ENCODE results near the gene TJP1.

TJP1 gene

DNA sequence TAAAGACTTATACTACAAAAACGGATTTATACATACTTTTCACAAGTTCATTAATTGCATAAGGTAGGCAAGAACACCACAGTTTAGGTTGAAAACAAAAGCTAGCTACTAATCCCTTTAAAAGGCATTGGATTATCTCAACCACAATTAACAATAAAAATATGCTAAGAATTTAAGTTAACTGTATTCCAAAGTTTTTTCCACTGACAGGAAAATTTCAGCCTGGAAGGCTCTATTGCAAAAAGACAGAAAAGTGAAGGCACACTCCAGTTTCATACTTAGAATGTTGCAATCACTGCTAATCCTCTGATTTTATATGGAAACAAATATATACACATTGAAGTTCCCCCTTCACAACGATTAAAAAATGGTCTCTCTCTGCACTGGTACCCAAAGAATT is 71.5 kb downstream of the TJP1 start:
- TF ChIP-seq, protein P1, sequence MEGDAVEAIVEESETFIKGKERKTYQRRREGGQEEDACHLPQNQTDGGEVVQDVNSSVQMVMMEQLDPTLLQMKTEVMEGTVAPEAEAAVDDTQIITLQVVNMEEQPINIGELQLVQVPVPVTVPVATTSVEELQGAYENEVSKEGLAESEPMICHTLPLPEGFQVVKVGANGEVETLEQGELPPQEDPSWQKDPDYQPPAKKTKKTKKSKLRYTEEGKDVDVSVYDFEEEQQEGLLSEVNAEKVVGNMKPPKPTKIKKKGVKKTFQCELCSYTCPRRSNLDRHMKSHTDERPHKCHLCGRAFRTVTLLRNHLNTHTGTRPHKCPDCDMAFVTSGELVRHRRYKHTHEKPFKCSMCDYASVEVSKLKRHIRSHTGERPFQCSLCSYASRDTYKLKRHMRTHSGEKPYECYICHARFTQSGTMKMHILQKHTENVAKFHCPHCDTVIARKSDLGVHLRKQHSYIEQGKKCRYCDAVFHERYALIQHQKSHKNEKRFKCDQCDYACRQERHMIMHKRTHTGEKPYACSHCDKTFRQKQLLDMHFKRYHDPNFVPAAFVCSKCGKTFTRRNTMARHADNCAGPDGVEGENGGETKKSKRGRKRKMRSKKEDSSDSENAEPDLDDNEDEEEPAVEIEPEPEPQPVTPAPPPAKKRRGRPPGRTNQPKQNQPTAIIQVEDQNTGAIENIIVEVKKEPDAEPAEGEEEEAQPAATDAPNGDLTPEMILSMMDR (IDR thresholded peaks at IDR 0.05), result no peak
- TF ChIP-seq ZFX (IDR thresholded peaks at IDR 0.05; ENCODE audit: borderline replicate concordance), result no peak
- no peak overlapping the region for H3K27ac ChIP-seq

DNA sequence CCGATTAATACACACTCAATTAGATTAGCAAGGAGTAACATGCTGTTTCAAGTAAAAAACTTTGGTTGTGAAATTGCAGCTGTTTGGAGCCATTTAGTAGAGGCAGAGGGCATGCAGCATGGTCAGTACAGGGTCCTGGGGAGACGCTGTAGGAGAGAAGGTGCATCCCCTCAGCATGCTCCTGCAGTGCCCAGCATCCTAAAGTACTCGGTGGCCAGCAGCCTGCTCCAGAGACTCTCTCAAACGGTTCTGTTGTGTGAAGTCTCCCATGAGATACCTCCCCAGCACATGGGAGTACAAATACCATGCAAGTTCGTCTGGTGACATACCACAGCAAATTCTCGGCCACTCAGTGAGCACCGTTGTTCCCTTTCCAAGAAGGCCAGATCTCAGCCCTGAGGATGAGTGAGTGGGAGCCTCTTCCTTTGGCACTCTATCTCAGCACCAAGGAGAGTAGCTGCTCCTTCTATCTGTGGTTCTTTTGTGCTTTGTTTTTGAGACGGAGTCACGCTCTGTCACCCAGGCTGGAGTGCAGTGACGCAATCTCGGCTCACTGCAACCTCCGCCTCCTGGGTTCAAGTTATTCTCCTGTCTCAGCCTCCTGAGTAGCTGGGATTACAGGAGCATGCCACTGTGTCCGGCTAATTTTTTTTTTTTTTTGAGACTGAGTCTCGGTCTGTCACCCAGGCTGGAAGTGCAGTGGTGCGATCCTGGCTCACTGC is 72.7 kb downstream of the TJP1 start:
- no peak for TF ChIP-seq ZFX (IDR thresholded peaks at IDR 0.05; ENCODE audit: borderline replicate concordance)
- TF ChIP-seq, protein P1 (IDR thresholded peaks at IDR 0.05), result no peak
- H3K27ac ChIP-seq, result no peak overlapping the region

DNA sequence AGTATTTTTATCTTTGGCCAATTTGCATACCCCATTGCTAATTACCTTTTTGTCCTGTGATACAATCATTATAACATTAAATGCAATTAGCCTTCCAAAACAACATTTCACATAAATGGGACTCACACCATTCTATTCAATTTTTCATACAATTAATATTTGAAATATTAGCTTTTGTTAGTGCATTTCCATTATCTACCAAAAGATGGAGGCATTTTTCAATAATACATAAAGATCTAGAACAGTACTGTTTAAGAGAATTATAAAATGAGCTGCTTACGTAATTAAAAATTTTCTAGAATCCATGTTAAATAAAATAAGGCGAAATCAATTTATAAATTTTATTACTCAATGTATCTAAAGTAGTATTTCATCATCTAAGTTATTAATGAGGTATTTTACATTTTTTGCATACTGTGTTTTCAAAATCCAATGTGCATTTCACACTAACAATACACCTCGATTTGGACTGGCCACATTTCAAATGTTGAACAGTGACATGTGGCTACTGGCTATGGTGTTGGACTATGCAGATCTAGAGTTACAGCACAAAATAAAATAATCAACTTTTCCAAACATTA is 74.3 kb downstream of the TJP1 start:
- TF ChIP-seq ZFX (IDR thresholded peaks at IDR 0.05; ENCODE audit: borderline replicate concordance), result no peak
- TF ChIP-seq, protein P1 (IDR thresholded peaks at IDR 0.05), result peak; percentile 38

DNA sequence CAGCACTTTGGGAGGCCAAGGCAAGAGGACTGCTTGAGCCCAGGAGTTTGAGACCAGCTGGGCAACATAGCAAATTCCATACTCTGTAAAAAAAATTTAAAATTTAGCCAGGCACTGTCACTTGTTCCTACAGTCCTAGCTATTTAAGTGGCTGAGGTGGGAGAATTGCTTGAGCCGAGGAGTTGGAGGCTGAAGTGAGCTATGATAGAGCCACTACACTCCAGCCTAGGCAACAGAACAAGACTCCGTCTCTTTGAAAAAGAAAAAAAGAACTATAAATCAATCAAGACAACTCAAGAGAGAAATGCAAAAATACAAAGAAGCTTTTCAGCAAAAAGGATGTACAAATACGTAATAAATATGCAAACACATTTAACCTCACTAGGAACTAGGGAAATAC is 78.8 kb downstream of the TJP1 start:
- TF ChIP-seq, protein P1 (IDR thresholded peaks at IDR 0.05), result no peak
- no peak for TF ChIP-seq ZFX (IDR thresholded peaks at IDR 0.05; ENCODE audit: borderline replicate concordance)
- no peak overlapping the region for H3K27ac ChIP-seq

More for the DNA sequence above, 74.3 kb downstream of the TJP1 start:
- no peak overlapping the region for H3K27ac ChIP-seq

DNA sequence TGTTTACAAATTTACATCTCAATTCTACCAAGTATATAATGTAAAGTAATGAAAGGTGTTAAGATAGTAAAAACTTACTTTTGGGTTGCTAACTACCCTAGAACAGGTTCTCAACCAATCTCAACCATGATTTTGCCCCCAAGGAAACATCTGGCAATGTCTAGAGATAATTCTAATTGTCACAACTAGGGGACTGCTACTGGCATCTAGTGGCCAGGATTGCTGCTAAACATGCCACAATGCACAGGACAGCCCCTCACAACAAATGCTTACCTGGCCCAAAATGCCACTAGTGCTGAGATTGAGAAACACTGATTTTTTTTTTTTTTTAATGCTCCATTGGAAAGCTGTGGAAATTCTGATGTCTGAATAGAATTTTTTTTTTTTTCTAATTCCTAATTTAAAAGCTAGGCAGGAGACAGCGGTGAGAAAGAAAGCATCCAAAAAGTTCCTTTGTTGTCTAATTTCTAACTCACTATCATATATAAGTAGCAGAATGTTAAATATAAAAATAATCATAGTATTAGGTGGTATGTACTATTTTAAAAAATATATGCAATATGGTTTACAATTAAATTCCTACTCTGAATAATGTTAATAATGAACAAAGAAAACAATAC is 81.5 kb downstream of the TJP1 start:
- no peak overlapping the region for H3K27ac ChIP-seq
- no peak for TF ChIP-seq ZFX (IDR thresholded peaks at IDR 0.05; ENCODE audit: borderline replicate concordance)
- TF ChIP-seq, protein P1 (IDR thresholded peaks at IDR 0.05), result peak; percentile 26

DNA sequence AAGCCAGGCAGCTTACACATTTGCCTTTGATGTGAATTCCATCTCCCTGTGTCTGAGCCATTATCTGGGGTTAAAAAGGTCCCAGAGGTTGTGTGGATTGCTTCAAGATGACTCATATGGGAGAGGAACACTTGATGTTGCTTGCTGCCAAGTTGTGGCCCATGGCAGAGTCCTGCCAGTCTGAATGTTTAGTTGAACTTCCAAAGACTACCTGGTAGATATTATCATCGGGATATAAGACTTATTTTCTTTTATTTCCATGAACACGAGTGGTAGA is 85.6 kb downstream of the TJP1 start:
- no peak overlapping the region for H3K27ac ChIP-seq
- TF ChIP-seq ZFX (IDR thresholded peaks at IDR 0.05; ENCODE audit: borderline replicate concordance), result no peak
- TF ChIP-seq, protein P1 (IDR thresholded peaks at IDR 0.05), result no peak

All from 22Rv1 (cell line).